Mononuclear cell (primary cell): ENCODE measurements around the gene MCC. TPM values are rescaled to one million over a fixed set of nuclear protein-coding genes. Genes with fewer than 3 reads are reported as not detected.

Source experiments
- H3K27me3 ChIP-seq: 2 replicates; pipeline ENCODE4 v1.6.0; 2011; ENCODE audit warnings: low read length, control low read depth; ENCODE audit not compliant: insufficient read depth
- H3K4me1 ChIP-seq: 2 replicates; pipeline ENCODE4 v1.5.1; 2011; ENCODE audit warnings: mild to moderate bottlenecking, low read length, control low read depth; ENCODE audit not compliant: insufficient read depth
- H3K4me3 ChIP-seq: 2 replicates; pipeline ENCODE4 v1.5.1; 2011; ENCODE audit warnings: mild to moderate bottlenecking, low read length, moderate library complexity
- H3K9me3 ChIP-seq: 2 replicates; pipeline ENCODE4 v1.5.1; 2011; ENCODE audit warnings: low read depth, mild to moderate bottlenecking, control low read depth, low read length
- total RNA-seq: library from RNA; depleted of rRNA; stranded (reverse); fragments of >200 nt; gene quantifications from one replicate; pipeline ENCODE4 v1.2.3, GENCODE V29; 2012

Gene MCC
- 1.0 TPM for total RNA-seq

GRCh38 chr5:113487781-113488644 is at the start of gene MCC:
MCC (minus strand) TSS chr5:113488453.
- peaks cover 18% of the 10 kb centered on the region for H3K9me3 ChIP-seq
- peaks cover 25% of the 10 kb centered on the region for H3K4me1 ChIP-seq
- peaks cover 94% of the 10 kb centered on the region for H3K27me3 ChIP-seq
- H3K4me3 ChIP-seq: peak within 1 kb of the TSS; percentile 15

GRCh38 chr5:113531481-113532159 is 43.4 kb upstream of the MCC start:
- Histone ChIP-seq H3K4me1 (no peaks in the 10 kb centered on the region), H3K4me3 (no peak overlapping the region), H3K9me3 (no peaks in the 10 kb centered on the region), H3K27me3 (no peaks in the 10 kb centered on the region)

DNA sequence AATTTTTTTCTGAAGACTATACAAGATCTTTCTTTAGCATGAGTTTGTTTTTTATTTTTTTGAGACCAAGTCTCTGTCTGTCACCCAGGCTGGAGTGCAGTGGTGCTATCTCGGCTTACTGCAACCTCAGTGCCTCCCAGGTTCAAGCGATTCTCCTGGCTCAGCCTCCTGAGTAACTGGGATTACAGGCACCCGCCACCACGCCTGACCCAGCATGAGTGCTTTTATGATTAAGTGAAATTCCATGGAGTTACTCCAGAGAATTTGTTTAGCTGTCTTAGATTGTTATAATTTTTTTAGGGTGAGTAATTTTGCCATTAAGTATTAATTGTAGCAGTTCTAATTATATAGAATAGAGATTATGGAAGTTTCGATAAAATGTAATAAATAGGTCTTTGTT is 39.5 kb upstream of the MCC start:
- Histone ChIP-seq H3K9me3 (no peaks in the 10 kb centered on the region), H3K4me3 (no peak overlapping the region), H3K4me1 (peaks cover 9% of the 10 kb centered on the region), H3K27me3 (no peaks in the 10 kb centered on the region)

GRCh38 chr5:113526421-113526820 is 38.2 kb upstream of the MCC start:
- Histone ChIP-seq H3K27me3 (no peaks in the 10 kb centered on the region), H3K4me1 (peaks cover 9% of the 10 kb centered on the region), H3K4me3 (no peak overlapping the region), H3K9me3 (no peaks in the 10 kb centered on the region)

DNA sequence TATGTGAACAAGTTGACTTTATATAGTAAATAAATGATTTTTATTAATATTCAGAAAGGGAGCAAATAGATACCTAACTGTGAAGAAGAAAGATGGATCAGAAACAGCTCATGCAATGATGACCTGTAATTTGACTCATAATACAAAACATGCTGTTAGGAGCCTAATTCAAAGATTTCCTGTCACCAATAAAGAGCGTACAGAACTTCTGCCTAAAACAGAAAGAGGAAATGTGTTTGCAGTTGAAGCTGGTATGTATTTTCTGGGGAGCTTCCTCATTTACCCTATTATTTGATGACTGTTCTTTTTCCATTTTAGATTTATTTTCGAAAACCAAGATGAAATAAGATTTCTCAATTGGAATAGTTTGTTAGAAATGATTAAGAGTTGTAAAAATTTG is 36.7 kb upstream of the MCC start:
- Histone ChIP-seq H3K4me3 (no peak overlapping the region), H3K27me3 (no peaks in the 10 kb centered on the region), H3K9me3 (no peaks in the 10 kb centered on the region), H3K4me1 (peaks cover 9% of the 10 kb centered on the region)

- Histone ChIP-seq H3K4me1 (peaks cover 9% of the 10 kb centered on the region), H3K27me3 (no peaks in the 10 kb centered on the region), H3K9me3 (no peaks in the 10 kb centered on the region), H3K4me3 (no peak overlapping the region)
These were observed 34.9 kb upstream of the MCC start for GRCh38 chr5:113523168-113523567.

DNA sequence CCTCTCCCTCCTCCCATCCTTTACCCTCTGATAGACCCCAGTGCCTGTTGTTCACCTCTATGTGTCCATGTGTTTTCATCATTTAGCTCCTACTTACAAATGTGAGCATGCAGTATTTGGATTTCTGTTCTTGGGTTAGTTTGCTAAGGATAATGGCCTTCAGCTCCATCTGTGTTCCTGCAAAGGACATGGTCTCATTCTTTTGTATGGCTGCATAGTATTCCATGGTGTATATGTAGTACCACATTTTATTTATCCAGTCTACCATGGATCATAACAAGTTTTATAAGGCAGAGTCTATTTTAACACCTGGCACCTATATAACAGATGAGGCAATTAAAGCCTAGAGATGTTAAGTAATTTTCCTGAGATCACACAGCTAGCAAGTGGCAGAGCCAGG is 32.6 kb upstream of the MCC start:
- Histone ChIP-seq H3K27me3 (no peaks in the 10 kb centered on the region), H3K4me1 (peaks cover 9% of the 10 kb centered on the region), H3K4me3 (no peak overlapping the region), H3K9me3 (no peaks in the 10 kb centered on the region)

- H3K4me3 ChIP-seq: no peak overlapping the region
- H3K4me1 ChIP-seq: peaks cover 7% of the 10 kb centered on the region
- no peaks in the 10 kb centered on the region for H3K9me3 ChIP-seq
- H3K27me3 ChIP-seq: no peaks in the 10 kb centered on the region
These were observed 32.2 kb upstream of the MCC start for GRCh38 chr5:113520429-113520828.

GRCh38 chr5:113519412-113519811 is 31.2 kb upstream of the MCC start:
- Histone ChIP-seq H3K4me1 (peaks cover 5% of the 10 kb centered on the region), H3K4me3 (no peak overlapping the region), H3K27me3 (no peaks in the 10 kb centered on the region), H3K9me3 (no peaks in the 10 kb centered on the region)

GRCh38 chr5:113518884-113519283 is 30.6 kb upstream of the MCC start:
- Histone ChIP-seq H3K4me3 (no peak overlapping the region), H3K4me1 (peaks cover 6% of the 10 kb centered on the region), H3K27me3 (no peaks in the 10 kb centered on the region), H3K9me3 (no peaks in the 10 kb centered on the region)

- Histone ChIP-seq H3K27me3 (peaks cover 8% of the 10 kb centered on the region), H3K9me3 (no peaks in the 10 kb centered on the region), H3K4me1 (peaks cover 6% of the 10 kb centered on the region), H3K4me3 (peak overlapping the region; percentile 72)
These were observed 26.0 kb upstream of the MCC start for GRCh38 chr5:113514289-113514635.

DNA sequence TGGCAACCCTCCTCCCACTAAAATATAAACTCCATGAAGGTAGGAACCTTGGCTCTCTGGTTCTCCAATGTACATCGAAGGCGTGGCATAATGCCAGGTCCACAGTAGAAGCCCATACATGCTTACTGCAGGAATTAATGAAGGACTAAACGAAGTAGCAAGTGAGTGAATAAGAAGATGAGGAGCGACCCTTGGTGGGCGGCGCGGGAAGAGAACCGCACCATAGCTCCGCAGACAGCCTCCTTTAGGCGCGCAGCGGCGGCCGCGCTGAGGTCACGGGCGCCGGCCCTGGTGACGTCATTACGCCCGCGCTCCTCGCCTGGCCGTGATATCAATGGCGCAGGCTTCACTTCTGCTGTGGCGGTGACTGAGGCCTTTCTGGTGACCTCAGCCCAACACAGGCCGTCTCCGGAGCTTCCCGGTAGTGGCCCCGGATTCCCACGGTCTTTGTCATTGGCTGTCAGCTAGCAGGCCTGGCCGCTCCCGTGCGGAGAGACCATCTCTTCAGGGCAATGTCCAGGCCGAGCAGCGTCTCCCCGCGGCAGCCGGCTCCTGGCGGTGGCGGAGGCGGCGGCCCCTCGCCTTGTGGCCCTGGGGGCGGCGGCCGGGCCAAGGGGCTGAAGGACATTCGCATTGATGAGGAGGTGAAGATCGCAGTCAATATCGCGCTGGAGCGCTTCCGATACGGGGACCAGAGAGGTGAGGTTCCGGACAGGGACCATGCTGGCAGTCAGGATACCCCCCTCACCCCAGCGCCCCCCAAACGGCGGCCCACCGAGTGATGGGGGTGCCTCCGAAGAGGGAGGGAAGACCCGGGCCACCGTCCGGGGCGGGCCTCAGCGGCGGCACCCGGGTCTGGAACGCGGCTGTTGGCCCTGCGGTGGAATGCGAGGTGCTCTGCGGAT is 25.4 kb upstream of the MCC start, which contains the start of gene YTHDC2:
Gene YTHDC2, plus strand, starts transcription at position 311 of the 905 bp plus-strand sequence. Its CDS starts 202 bp downstream, at position 513.
- Histone ChIP-seq H3K4me1 (peaks cover 6% of the 10 kb centered on the region), H3K9me3 (no peaks in the 10 kb centered on the region)

DNA sequence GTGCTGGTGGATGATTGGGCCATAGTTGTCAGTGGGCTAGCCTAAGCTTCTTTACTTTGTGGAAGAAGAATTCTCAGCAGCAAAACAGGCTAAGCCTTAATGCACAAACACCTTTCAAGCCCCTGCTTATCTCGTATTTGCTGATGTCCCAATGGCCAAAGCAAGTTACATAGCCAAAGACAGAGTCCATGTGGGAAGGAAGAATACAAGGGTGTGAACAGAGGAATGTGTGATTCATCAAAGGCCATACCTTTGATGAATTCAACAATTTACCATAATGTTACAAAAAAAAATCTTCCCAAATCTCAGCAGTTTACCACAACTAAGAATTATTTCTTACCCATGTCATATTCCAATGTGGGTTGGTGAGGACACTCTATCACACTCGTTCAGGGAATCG is 24.1 kb upstream of the MCC start:
- H3K27me3 ChIP-seq: peaks cover 27% of the 10 kb centered on the region
- H3K9me3 ChIP-seq: no peaks in the 10 kb centered on the region
- H3K4me3 ChIP-seq: no peak overlapping the region
- H3K4me1 ChIP-seq: peaks cover 6% of the 10 kb centered on the region

More for the DNA sequence above, 25.4 kb upstream of the MCC start, which contains the start of gene YTHDC2:
- Histone ChIP-seq H3K4me3 (peak within 1 kb of the TSS; percentile 72), H3K27me3 (peaks cover 14% of the 10 kb centered on the region)

DNA sequence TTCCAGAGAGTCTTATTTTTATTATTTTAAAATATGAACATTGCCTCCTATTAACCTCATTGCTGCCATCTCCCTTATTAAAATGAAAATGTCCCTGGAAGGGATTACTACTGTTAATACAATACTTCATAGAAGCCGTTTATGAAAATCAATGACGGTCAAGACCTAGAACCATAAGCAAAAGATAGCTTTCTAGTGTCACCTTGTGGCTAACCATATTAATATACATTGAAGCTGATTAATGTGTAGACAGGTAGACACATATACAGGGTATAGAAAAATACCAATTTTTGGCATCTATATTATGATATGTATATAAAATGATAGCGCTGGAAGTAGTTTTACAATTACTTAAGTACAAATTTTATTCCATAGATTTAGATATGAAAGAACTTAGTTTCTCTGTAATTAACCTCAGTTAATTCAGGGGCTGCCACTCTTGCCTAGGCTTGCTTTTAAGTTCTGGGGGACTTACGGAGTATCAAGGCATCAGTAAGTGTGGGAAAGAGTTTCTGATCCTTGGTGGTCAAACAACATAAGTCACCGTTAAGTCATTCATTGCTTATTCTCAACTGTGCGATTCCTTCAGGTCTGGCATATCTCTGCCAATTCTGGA is 22.7 kb upstream of the MCC start:
- no peaks in the 10 kb centered on the region for H3K9me3 ChIP-seq
- H3K27me3 ChIP-seq: peaks cover 37% of the 10 kb centered on the region
- H3K4me1 ChIP-seq: peaks cover 6% of the 10 kb centered on the region
- no peak overlapping the region for H3K4me3 ChIP-seq
